Loucy (cell line): Measurements from ENCODE around the gene SLC7A4.
"Not testable (repeated sequence)": the region's sequence is repeated elsewhere in the genome, so short reads cannot be mapped to it uniquely, and the experiment has no call there.

ENCODE experiments used
- CTCF ChIP-seq: fragments of 200-600 bp; sonication (generic); conservative IDR thresholded peaks from 2 replicates; pipeline ENCODE4 v1.5.1; 2014; ENCODE audit warnings: mild to moderate bottlenecking, antibody characterized with exemption, low read length
- EZH2phosphoT487 ChIP-seq: fragments of 200-600 bp; IDR thresholded peaks from 2 replicates; pipeline ENCODE4 v1.6.1; 2018; ENCODE audit warnings: antibody characterized with exemption, mild to moderate bottlenecking, moderate library complexity, borderline replicate concordance

DNA sequence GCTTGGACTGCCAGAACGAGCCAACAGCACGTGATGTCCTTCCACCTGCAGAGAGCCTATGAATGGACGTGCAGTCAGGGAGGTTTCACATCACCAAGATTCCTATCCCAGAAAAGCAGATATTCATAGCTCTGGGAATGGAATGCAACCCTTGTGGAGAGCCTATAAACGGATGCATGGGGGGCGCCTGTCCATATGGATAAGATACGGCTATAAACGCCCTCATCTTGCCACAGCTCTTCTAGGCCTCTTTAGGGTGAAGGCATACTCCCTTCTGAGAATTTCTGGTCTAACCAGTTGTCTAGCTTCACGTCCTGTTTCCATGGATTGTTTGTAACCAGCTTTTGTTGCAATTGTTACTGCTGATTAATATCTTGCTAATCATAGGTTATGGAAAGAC is 39.4 kb upstream of the SLC7A4 start:
- not testable (repeated sequence) for TF ChIP-seq CTCF, EZH2phosphoT487
